ENCODE results near the gene PTCSC3.

Gene PTCSC3

DNA sequence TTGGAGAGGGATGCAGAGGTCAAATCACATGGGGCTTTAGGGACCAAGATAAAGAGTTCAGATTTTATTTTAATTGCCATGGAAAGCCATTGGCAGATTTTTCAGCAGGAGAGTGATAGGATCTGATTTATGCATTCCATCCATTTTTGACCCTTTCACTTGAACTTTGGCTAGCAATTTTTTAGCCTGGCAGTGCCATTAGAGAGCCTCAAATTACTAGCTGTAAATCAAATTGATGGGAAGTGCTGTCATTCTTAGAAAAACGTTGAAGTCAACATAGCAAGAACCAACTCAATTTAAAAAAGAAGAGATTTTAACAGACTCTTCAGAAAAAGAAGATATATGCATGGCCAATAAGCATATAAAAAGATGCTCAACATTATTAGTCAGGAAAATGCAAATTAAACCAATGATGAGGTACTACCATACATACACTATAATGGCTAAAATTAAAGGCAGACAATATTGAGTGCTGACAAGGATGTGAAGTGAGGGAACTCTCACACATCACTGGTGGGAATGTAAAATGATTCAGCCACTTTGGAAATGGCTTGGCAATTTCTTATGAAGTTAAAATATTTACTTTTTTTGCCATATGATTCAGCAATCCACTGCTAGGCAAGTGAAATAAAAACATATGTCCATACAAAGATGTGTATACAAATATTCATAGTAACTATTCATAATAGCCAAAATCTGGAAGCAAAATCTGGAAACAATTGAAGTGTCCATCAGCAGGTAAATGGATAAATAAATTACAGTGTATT is 89.7 kb downstream of the PTCSC3 start:
- DNase-seq (ENCODE audit: low read depth in 2 of 3, low spot score in 1 of 3): no peak

DNA sequence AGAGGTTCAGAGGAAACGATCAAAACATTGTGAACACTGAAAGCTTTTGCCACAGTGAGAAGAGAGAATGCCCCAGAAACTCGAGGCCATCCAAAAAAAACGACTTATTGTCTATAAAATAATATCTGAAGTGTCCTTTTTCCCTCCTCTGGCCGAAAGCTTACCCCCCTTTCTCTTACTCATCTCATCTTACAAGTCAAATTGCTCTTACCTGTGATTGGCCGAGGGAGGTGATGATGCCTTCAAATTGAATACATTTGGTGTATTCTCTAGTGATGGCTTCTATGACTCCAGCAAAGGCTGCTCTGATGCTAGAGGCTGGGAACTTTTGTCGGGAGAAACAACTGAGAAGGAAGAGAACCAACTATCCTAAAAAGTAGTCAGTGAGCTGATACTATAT is 90.7 kb downstream of the PTCSC3 start:
- DNase-seq (ENCODE audit: low read depth in 2 of 3, low spot score in 1 of 3): no peak
